ENCODE data around the gene STRBP. TPM values are rescaled to one million over a fixed set of nuclear protein-coding genes. Genes with fewer than 3 reads are reported as not detected.
"Not testable (repeated sequence)": the region's sequence is repeated elsewhere in the genome, so short reads cannot be mapped to it uniquely, and the experiment has no call there.

The STRBP gene
- total RNA-seq, 1 donor from 2014 or later = 87.3 TPM

GRCh38 chr9:123191260-123191659, 77.1 kb downstream of the STRBP start:
- H3K4me3 Mint-ChIP-seq (ENCODE audit: low read depth) = no peak overlapping the region
- H3K27ac Mint-ChIP-seq = no peak overlapping the region
- H3K4me1 Mint-ChIP-seq (ENCODE audit: low read depth) = no peaks in the 10 kb centered on the region
- H3K9me3 Mint-ChIP-seq (ENCODE audit: low read depth) = peaks cover 4% of the 10 kb centered on the region
- H3K27me3 Mint-ChIP-seq = no peaks in the 10 kb centered on the region
- no peak for DNase-seq (ENCODE audit: low spot score, unreplicated experiment)
- no peak for TF ChIP-seq CTCF (IDR thresholded peaks at IDR 0.05; ENCODE audit: unreplicated experiment)
- peaks cover 7% of the 10 kb centered on the region for H3K36me3 Mint-ChIP-seq (ENCODE audit: insufficient read depth)

- H3K4me1 Mint-ChIP-seq (ENCODE audit: low read depth) = no peaks in the 10 kb centered on the region
- peaks cover 4% of the 10 kb centered on the region for H3K9me3 Mint-ChIP-seq (ENCODE audit: low read depth)
- no peaks in the 10 kb centered on the region for H3K27me3 Mint-ChIP-seq
- no peak overlapping the region for H3K4me3 Mint-ChIP-seq (ENCODE audit: low read depth)
- no peak for DNase-seq (ENCODE audit: low spot score, unreplicated experiment)
- no peak overlapping the region for H3K27ac Mint-ChIP-seq
- TF ChIP-seq CTCF (IDR thresholded peaks at IDR 0.05; ENCODE audit: unreplicated experiment) = no peak
- H3K36me3 Mint-ChIP-seq (ENCODE audit: insufficient read depth) = peaks cover 7% of the 10 kb centered on the region
Observed at GRCh38 chr9:123187131-123187530, 81.3 kb downstream of the STRBP start.

- H3K27me3 Mint-ChIP-seq = not testable (repeated sequence)
Observed at GRCh38 chr9:123186029-123186428, 82.4 kb downstream of the STRBP start.

GRCh38 chr9:123176949-123177348, 91.4 kb downstream of the STRBP start:
- Mint-ChIP-seq H3K4me1 (ENCODE audit: low read depth) (peaks cover 9% of the 10 kb centered on the region), H3K27ac (peak overlapping the region; percentile 86), H3K9me3 (ENCODE audit: low read depth) (no peaks in the 10 kb centered on the region), H3K27me3 (no peaks in the 10 kb centered on the region), H3K36me3 (ENCODE audit: insufficient read depth) (peaks cover 7% of the 10 kb centered on the region), H3K4me3 (ENCODE audit: low read depth) (no peak overlapping the region)
- no peak for TF ChIP-seq CTCF (IDR thresholded peaks at IDR 0.05; ENCODE audit: unreplicated experiment)
- no peak for DNase-seq (ENCODE audit: low spot score, unreplicated experiment)

More at GRCh38 chr9:123186029-123186428, 82.4 kb downstream of the STRBP start:
- H3K4me3 Mint-ChIP-seq (ENCODE audit: low read depth); H3K27ac Mint-ChIP-seq; H3K9me3 Mint-ChIP-seq (ENCODE audit: low read depth); H3K4me1 Mint-ChIP-seq (ENCODE audit: low read depth); DNase-seq (ENCODE audit: low spot score, unreplicated experiment); H3K36me3 Mint-ChIP-seq (ENCODE audit: insufficient read depth): not testable (repeated sequence)

- no peak overlapping the region for H3K4me3 Mint-ChIP-seq (ENCODE audit: low read depth)
- TF ChIP-seq CTCF (IDR thresholded peaks at IDR 0.05; ENCODE audit: unreplicated experiment) = no peak
- peaks cover 9% of the 10 kb centered on the region for H3K4me1 Mint-ChIP-seq (ENCODE audit: low read depth)
- no peak overlapping the region for H3K27ac Mint-ChIP-seq
- peaks cover 9% of the 10 kb centered on the region for H3K36me3 Mint-ChIP-seq (ENCODE audit: insufficient read depth)
- no peaks in the 10 kb centered on the region for H3K27me3 Mint-ChIP-seq
- DNase-seq (ENCODE audit: low spot score, unreplicated experiment) = no peak
- no peaks in the 10 kb centered on the region for H3K9me3 Mint-ChIP-seq (ENCODE audit: low read depth)
Observed at GRCh38 chr9:123175854-123176629, 92.3 kb downstream of the STRBP start.
